T-helper 1 cell treated with Interleukin-12 subunit alpha and Interleukin-12 subunit beta and Interleukin-4 antibody, amounts not matched to agents 30 ng/mL and 1 ng/mL, for 36 hours (primary cell): ENCODE data around the gene SERPINB10. TPM values are rescaled to one million over a fixed set of nuclear protein-coding genes. Genes with fewer than 3 reads are reported as not detected.

ENCODE experiments used
- intact Hi-C: fragments of 100-400 bp; cut with micrococcal nuclease; formaldehyde crosslinking; loops from one replicate; pipeline ENCODE4 v1.15.1; 2024
- total RNA-seq: library from RNA; stranded (reverse); gene quantifications from 2 replicates; pipeline ENCODE4 v1.2.3, GENCODE V29; 2022

SERPINB10 gene, protein sequence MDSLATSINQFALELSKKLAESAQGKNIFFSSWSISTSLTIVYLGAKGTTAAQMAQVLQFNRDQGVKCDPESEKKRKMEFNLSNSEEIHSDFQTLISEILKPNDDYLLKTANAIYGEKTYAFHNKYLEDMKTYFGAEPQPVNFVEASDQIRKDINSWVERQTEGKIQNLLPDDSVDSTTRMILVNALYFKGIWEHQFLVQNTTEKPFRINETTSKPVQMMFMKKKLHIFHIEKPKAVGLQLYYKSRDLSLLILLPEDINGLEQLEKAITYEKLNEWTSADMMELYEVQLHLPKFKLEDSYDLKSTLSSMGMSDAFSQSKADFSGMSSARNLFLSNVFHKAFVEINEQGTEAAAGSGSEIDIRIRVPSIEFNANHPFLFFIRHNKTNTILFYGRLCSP
- total RNA-seq, result not detected in 2 replicates

DNA sequence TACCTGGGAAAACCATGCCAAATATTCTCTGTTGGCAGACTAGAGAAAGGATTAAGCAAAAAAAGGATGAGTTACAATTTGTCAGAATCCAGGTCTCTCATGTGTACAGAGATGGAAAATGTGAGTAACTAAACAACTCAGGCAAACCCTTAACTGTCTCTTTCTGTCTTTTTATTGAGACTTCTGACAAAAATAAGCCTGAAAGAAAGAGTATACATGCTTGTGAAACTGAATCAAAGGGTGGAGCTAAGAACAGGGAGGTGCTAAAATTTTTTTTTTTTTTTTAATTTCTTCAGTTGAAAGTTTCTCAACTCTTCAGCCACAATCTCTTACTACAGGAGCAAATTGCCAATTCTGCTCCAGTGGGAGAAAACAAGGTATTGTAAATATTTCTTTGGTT is at the start of gene SERPINB10:
Gene SERPINB10 (plus strand): TSS at position 295 of the 400 bp plus-strand sequence. CDS start 7,553 bp downstream, outside the sequence.
- intact Hi-C loops, result no loop called here

DNA sequence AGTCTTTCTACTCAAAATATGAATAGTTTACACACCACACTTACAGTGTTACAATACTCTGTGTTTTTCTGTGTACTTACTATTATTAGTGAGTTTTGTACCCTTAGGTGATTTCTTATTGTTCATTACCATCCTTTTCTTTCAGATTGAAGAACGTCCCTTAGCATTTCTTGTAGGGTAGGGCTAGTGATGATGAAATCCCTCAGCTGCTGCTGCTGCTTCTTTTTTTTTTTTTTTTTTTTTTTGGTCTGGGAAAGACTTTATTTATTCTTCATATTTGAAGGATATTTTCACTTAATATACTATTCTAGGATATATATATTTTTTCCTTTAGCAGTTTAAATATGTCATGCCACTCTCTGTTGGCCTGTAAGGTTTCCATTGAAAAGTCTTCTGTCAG is 49.3 kb upstream of the SERPINB10 start:
- intact Hi-C loops, result no loop called here

DNA sequence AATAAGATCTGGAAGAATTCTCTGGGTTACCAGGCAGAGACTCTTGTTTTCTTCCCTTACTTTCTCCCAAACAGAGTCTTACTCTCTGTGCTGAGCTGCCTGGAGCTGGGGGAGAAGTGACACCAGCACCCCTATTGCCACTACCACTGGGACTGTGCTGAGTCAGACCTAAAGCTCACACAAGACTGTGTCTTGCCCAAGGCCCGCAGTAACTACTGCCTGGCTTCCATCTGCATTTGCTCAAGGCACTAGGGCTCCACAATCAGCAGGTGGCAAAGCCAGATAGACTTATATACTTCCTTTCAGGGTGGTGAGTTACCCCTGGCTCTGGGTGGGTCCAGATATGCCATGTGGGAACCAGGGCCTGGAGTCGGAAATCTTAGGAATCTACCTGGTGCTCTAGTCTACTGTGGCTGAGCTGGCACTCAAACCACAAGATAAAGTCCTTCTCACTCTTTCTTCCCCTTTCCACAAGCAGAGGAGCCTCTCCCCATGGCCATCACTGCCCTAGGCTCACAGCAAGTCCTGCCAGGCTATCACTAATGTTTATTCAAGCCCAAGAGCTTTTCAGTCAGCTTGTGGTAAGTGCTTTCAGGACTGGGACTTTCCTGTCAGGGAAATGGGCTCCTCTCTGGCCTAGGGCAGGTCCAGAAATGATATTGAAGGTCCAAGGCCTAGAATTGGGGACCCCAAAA is 47.8 kb upstream of the SERPINB10 start:
- intact Hi-C loops, result no loop called here

DNA sequence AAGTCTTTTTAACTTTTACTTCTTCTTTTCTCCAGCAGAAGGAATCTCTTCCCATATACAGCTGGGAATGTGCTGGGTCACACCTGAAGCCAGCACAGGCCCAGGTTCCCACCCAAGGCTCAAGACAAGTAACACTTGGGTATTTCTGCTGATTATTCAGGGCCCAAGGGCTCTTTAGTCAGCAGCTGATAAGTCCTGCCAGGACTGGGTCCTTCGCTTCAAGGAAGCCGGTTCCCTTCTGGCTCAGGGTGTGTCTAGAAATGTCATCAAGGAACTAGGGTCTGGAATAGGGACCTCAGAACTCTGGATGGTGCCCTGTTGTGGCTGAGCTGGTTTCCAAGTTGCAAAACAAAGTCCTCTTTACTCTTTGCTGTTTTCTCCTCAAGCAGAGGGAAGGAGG is 47.2 kb upstream of the SERPINB10 start:
- intact Hi-C loops, result no loop called here

DNA sequence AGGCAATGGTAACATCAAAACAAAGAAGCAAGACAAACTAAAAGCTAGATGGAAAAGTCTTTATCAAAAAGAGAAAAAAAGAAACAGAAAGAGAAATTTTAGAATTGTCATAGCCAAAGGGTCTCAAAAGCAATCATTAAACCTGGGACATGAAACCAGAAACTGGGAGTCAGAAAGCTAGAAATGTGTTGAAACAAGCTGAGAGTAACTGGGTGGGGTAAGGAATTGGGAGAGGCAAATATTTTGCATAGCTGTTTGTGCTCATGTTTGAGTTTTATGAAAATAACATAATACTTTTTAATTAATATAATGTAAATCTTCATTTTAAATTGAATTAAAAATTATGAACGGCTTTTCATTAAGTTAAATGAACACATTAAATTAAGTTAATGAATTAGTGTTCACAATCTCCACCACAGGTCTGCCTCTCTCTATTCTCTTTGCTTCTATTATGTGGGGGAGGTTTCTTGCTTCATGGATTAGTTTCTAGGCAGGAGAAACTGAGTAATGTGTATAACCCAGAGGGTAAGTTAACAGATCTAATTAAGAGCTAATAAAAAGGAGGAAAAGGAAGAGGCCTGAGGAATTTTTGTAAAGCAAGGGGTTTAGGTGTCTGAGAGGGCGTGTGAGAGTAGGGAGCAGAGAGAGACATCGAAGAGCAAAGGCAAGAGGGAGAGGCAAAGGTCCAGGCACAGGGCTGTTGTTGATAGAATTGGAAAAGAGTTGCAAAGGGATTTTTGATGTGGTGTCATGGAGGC is 40.2 kb upstream of the SERPINB10 start:
- intact Hi-C loops, result no loop called here

DNA sequence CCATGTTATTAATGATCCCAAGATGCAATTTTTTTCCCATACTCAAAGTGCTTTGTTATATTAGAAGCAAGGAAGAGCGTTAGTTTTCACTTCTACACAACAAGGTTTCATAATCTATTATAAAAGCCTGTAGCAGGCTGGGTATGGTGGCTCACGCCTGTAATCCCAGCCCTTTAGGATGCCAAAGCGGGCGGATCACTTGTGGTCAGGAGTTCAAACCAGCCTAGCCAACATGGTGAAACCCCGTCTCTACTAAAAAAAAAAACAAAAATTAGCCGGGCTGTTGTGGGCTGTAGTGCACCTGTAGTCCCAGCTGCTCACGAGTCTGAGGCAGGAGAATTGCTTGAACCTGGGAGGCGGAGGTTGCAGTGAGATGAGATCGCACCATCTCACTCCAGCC is 39.2 kb upstream of the SERPINB10 start:
- intact Hi-C loops, result no loop called here

DNA sequence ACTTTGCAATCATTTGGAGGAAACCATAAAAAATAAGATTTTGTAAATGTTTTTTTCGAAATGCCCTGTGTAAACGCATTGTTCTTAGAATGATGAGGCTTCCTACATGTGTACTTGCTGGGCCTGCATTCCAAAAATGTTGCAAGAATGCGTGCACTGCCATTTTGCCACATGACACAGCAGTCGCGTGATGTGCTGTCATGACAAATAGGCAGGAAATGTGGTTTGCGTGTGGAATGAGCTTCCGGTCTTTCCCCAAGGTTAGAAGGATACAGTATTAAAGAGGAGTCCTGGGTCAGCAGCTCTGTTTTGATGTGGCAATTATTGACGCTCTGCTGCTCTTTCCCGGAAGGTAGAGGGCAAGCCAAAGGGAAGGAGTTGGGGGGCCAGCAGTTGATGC is 38.4 kb upstream of the SERPINB10 start:
- intact Hi-C loops, result no loop called here

DNA sequence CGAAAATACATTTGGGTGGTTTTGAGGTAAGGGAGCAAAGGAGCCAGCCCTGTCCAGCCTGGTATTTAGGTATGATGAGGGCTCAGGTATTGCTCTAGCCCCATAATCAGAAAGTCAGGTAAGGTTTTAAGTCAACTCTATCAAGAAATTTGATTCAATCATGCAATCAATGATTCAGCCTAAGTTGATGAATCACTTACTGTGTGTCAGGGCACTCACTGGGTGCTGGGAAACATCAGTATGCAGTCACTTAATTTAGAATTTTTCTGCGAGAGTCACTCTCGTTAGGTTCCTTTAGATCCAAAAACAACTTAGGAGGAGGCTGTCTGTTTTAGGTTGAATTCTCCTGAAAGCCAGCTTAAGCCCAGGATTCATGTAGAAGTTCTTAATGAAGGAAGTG is 37.9 kb upstream of the SERPINB10 start:
- intact Hi-C loops, result no loop called here

DNA sequence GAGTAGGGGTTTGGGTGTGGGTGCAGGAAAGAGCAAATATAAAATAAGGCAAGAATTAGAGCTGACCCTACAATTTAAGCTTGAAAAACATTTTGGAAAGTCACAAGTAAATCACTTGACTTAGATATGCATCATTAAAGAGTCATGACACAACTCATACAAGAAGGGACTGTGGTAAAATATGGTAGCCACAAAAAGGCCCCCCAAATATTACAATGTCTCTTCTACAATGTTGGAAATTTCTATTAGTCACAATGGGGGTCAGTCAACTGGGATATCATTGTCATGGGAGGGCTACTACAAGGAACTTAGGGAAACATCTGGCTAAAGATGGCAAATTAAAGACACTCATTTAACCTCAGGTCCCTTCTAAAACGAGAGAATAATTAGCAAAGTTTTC is 35.9 kb upstream of the SERPINB10 start:
- intact Hi-C loops, result no loop called here

DNA sequence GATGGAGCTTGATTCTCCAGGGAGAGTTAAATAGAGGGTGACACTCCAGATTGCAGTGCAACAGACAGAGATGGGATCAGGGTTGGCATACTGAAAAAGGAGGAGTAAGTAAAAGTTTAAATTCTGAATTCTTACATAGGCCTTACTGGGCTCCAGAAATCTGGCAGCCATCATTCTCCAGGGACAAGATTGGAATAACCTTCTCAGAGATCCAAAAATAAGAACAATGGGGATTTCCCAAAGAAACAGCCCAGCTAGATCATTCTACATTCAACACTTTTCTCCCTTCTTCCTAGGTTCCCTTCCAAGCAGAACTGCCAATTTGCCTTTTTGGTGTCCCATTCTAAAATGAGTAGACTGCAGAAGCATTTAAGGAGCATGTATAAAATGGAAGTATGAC is 35.2 kb upstream of the SERPINB10 start:
- intact Hi-C loops, result no loop called here

DNA sequence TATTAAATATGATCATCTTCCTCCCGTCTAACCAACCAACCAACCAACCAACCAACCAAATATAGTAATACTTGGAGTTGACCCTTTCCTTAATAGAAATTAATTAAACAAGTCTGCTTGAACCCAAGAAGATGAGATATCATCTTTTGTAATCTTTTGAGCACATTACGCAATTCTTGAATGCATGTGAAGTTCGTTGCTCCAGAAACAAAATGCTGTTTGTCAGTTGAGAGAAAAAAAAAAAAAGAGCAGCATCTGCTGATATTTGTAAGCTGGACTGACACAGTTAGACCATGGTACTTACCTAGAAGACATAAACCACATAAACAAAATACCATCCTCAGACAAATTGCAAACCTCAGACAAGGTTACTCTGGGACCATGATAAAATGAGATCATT is 29.4 kb upstream of the SERPINB10 start:
- intact Hi-C loops, result no loop called here

DNA sequence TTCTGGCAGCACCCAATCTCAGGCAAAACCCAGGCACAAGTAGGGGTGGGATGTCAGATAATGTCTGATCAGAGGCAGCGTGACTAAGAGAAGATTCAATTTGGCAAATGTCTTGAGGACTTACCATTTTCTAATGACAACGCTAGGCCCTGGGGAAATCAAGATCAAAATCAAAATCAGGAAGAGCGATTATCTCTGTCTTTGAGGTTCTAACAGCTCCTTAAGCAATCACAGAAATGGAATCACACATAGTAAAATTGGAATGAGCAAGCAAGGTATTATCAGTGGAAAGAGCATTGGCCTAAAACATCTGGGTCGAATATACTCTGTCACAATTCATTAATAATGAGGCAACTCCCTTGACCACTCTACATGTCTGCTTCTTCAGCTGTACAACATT is 28.8 kb upstream of the SERPINB10 start:
- intact Hi-C loops, result no loop called here

DNA sequence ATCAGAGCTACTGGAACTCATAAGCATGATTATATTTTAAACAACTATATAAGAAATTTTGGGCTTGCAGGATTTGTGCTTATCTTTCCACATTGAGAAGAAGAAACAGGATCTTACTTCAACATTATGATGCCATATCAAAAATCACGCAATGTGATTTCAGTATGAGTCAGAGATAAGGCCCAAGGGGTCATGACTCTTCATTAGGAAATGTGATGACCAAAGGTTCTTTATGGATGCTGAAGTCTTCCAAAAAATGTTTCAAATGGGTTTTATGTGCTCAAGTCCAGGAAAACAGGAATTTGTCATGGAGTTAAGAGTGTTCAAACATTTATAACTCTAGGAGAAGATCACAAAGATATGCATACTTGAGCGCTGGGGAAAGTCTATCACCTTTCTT is 28.0 kb upstream of the SERPINB10 start:
- intact Hi-C loops, result no loop called here

DNA sequence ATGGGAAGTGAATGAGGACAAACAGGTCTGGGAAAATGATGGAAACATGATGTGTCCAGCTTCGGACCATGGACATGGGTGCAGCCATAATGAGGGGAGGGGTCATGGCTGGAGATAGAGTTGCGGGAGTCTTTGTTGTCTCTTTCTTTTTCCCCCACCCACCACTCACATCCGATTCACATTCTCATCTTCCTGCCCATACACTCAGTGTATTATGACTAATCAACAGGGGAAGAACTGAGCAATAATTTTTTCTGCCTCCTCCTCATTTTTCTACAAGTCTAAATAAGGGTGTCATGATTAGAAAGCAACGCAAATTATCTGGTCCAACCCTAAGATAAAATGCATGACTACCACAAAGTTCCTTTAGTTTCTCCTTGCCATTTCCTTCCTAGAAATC is 25.9 kb upstream of the SERPINB10 start:
- intact Hi-C loops, result no loop called here

DNA sequence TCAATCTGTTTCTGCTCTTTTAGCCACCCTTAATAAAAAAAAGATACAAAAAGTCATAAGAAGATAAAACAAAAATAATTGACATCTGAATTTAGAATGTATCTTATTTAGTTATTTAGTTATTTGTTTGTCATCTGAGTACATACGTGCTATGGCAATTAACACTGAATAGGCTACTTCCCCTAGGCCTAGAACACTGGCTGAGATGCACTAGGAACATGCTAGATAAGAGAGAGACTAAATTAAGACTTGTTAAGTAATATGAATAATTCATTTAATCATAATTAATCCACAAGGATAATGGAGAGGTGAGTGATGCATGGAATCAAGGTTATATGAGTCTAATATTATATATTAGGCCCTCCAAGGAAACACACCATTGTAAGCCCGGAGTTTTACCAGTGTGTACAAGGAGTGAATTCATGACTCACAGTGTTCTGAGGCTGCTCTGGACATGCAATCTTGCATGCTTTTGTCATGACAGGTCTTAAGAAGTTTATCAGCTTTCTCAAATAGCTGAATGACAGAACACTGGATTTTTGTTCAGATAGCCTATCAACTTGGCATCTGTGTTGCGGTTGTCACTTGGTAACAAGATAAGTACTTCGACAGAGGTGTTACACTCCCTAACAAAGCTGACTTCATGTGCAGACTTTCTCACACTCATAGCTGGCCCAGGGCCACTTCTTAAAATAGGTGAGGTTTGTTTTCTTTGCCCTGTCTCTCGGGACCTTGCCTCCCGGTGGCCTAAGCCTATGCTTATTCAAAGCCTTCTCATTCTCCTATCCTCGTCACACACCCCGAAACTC is 25.2 kb upstream of the SERPINB10 start:
- intact Hi-C loops, result no loop called here

DNA sequence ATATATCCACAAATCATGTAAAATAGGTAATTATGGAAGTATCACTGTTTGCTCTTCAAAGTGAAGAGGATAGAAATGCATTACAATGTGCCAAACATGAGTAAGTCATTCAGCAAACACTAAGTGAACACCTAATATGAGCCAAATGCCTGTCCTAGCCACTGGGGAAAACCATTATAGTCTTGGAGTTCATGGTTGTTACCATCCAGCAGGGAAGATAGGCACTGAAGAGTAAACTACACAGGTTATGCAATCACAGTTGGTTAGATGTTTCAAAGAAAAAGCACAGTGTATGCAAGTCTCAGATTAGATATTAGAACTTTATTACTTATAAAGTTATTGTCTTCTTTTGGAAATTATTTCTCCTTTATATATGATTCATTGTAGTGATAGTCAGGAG is 24.1 kb upstream of the SERPINB10 start:
- intact Hi-C loops, result no loop called here

DNA sequence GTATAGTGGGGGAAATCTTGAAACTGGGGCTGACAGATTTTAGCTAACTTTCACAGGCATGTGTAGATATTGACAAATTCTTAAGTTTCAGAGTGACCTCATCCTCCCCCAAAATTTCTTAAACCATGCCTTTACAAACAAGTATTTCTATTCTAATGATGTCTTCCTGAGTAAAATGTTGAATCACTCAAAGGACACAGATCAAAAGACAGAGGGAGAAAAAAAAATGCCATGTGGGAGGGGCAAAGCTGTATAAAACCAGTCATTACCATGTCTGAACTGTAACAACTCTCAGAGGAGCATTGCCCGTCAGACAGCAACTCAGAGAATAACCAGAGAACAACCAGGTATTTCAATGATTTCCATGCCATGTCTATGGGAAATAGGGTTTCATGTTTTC is 20.3 kb upstream of the SERPINB10 start, which contains the start of gene SERPINB2:
Gene SERPINB2 (plus strand): TSS at position 282 of the 400 bp plus-strand sequence. CDS start 3,740 bp downstream, outside the sequence.
- intact Hi-C loops, result no loop called here

DNA sequence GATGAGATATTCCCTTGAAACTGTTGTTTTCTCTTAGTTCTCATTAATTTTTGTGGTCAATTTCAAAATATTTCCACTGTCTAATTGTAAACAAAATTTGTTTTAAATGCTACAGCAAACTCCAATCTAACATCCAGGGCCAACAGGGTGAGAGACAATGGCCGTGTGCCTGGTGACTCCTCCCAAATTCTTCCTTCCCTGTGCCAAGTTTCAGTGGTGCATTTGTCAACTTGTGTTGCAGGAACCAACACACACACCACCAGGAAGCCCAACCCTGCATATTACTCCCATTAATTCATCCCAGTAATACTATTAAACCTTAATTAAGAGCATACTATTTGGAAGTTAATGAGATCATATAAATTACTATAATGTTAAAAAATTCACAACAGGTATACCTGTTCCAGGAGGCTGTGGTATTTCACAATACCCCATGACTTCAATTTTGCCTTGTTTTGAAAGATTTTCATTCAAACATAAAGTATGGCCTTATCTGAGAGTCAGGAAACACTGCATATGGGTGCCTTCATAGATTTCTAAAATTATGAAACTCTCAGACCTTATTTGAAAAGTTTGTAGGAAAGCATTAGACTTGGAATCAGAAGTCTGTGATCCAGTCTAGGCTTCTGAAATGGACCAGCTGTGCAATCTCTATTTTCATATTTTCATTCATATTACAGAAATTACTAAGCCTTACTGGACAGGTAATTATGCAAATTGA is 19.1 kb upstream of the SERPINB10 start:
- intact Hi-C loops, result no loop called here

DNA sequence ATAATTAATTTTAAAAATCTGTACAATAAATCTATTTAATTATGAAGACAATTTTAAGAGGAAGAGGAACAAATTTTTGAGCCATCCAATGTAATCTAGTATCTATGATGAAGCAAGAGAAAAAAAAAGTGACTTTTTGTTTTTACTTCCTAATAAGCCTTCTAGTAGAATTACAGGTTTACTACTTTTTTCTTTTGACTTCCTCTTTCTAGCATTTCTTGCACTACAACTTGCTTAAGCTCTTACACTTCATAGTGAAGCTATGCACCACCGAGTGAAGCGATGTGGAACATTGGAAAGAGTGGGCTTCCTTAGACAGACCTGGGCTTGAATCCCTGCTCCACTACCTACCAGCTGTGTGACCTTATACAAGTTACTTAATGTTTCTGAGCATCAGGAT is 18.1 kb upstream of the SERPINB10 start:
- intact Hi-C loops, result no loop called here

DNA sequence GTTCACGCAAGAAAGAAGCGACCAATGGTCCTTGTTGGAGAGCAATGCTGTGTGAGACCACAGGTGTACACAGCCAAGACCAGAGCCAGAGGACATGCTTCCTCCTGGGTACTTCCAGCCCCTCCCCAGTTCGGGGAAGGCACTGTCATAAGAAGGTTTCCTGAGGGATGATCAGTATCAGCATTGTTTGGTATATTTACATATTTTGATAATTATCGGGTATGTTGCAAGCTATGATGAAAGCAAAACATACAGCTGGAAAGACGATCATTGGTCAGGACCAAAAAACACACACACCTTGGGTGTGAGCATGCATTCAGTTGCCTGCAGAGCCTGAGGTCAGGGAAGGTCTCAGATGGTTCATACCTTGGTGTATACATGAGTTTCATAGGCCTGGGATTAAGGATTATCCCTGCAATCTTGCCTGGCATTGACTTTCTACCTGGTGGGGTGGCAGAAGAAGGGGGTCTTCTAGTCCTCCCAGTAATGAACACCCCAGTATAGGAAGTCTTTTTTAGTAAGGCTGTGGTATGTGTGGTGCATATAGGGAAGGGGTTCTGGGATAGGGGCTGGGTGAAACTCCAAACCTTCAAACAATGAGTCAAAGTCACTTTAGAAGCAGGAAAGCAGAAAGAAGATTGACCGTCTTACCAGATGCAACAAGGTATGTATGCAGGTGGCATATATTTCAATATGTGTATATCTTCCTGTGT is 17.4 kb upstream of the SERPINB10 start:
- intact Hi-C loops, result no loop called here
